HEK293T (cell line): Measurements from ENCODE around the gene ARHGAP42.

Experiments used
- CTCF ChIA-PET: fragments of 350-600 bp; formaldehyde crosslinking; extraction: SDS; loops from one replicate; lab custom pipeline; 2021; ENCODE audit warnings: antibody characterized with exemption, inconsistent platforms; lab: Yijun Ruan, JAX
- POLR2A ChIA-PET: fragments of 350-600 bp; formaldehyde crosslinking; extraction: SDS; loops from one replicate; lab custom pipeline; 2020; ENCODE audit warnings: antibody characterized with exemption, inconsistent platforms; lab: Yijun Ruan, JAX
- DNase-seq: peaks from one replicate; pipeline ENCODE4 v3.0.0; 2012; ENCODE audit warnings: mixed read lengths; ENCODE audit errors: extremely low spot score
- ARNT ChIP-seq: fragments of 450-650 bp; IDR thresholded peaks from 2 replicates; pipeline ENCODE4 v1.6.1; 2017; ENCODE audit warnings: mild to moderate bottlenecking
- BHLHE40 ChIP-seq: fragments of 450-650 bp; IDR thresholded peaks from 2 replicates; pipeline ENCODE4 v1.6.1; 2016; ENCODE audit warnings: mild to moderate bottlenecking, moderate library complexity, borderline replicate concordance
- CTBP1 ChIP-seq: fragments of 450-650 bp; IDR thresholded peaks from 2 replicates; pipeline ENCODE4 v1.6.1; 2016; ENCODE audit warnings: borderline replicate concordance
- ELF4 ChIP-seq: fragments of 450-650 bp; IDR thresholded peaks from 2 replicates; pipeline ENCODE4 v1.6.1; 2017; ENCODE audit warnings: antibody characterized with exemption
- FOXA1 ChIP-seq: fragments of 450-650 bp; IDR thresholded peaks from 2 replicates; pipeline ENCODE4 v1.6.1; 2016; ENCODE audit warnings: mild to moderate bottlenecking
- FOXK2 ChIP-seq: fragments of 450-650 bp; IDR thresholded peaks from 2 replicates; pipeline ENCODE4 v1.6.1; 2016; ENCODE audit warnings: mild to moderate bottlenecking
- FOXM1 ChIP-seq: fragments of 450-650 bp; IDR thresholded peaks from 2 replicates; pipeline ENCODE4 v1.6.1; 2017; ENCODE audit warnings: mild to moderate bottlenecking, borderline replicate concordance
- HDGF ChIP-seq: fragments of 450-650 bp; IDR thresholded peaks from 2 replicates; pipeline ENCODE4 v1.6.1; 2017; ENCODE audit warnings: antibody characterized with exemption, borderline replicate concordance
- L3MBTL2 ChIP-seq: fragments of 450-650 bp; conservative IDR thresholded peaks from 2 replicates; pipeline ENCODE4 v1.6.1; 2016; ENCODE audit warnings: mild to moderate bottlenecking
- LEF1 ChIP-seq: fragments of 450-650 bp; IDR thresholded peaks from 2 replicates; pipeline ENCODE4 v1.6.1; 2017; ENCODE audit warnings: mild to moderate bottlenecking, borderline replicate concordance
- NFRKB ChIP-seq: fragments of 450-650 bp; IDR thresholded peaks from 2 replicates; pipeline ENCODE4 v1.6.1; 2016; ENCODE audit warnings: mild to moderate bottlenecking, moderate library complexity
- SP1 ChIP-seq: fragments of 450-650 bp; IDR thresholded peaks from 2 replicates; pipeline ENCODE4 v1.6.1; 2017
- SUZ12 ChIP-seq: fragments of 450-650 bp; IDR thresholded peaks from 2 replicates; pipeline ENCODE4 v1.6.1; 2016; ENCODE audit warnings: mild to moderate bottlenecking
- TARDBP ChIP-seq: fragments of 450-650 bp; IDR thresholded peaks from 2 replicates; pipeline ENCODE4 v1.6.1; 2016
- ZNF384 ChIP-seq: fragments of 450-650 bp; IDR thresholded peaks from 2 replicates; pipeline ENCODE4 v1.6.1; 2016
- TF ChIP-seq, protein P1 (sequence below): fragments of 450-650 bp; IDR thresholded peaks from 2 replicates; pipeline ENCODE4 v1.6.1; 2016

Gene ARHGAP42

DNA sequence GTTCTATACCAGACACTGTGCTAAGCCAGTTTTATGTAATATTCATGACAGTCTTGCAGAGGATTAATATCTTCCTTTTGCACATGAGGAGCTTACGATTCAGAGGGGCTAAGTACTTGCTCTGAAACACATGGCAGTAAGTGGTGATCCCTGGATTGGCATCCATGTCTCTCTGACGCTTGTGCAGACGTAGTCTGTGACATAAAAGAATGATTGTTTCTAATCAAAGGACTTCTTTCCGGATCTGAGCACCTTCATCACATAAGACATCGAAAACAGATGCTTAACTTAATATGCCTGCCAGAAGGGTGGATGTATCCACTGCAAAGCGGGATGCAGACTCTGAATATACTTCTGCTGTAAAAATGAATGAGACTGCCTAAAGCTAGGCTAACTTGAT lies 74.8 kb downstream of the ARHGAP42 start:
- DNase-seq, result no peak
- POLR2A ChIA-PET, result no interaction called here
- TF ChIP-seq TARDBP, result no peak
- TF ChIP-seq, protein P1, sequence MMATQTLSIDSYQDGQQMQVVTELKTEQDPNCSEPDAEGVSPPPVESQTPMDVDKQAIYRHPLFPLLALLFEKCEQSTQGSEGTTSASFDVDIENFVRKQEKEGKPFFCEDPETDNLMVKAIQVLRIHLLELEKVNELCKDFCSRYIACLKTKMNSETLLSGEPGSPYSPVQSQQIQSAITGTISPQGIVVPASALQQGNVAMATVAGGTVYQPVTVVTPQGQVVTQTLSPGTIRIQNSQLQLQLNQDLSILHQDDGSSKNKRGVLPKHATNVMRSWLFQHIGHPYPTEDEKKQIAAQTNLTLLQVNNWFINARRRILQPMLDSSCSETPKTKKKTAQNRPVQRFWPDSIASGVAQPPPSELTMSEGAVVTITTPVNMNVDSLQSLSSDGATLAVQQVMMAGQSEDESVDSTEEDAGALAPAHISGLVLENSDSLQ, result no peak
- no peak for TF ChIP-seq ZNF384
- no peak for TF ChIP-seq ARNT
- no peak for TF ChIP-seq FOXM1
- no peak for TF ChIP-seq FOXK2
- TF ChIP-seq LEF1, result no peak
- CTCF ChIA-PET, result interaction anchor here (0.8 kb wide), 1 partner anchor 16 kb away, joined by 3 read pairs; no protein-coding TSS in a partner anchor

GRCh38 chr11:100766764-100767163 lies 79.7 kb downstream of the ARHGAP42 start:
- ChIA-PET POLR2A (no interaction called here), CTCF (no interaction called here)
- DNase-seq, result no peak
- no peak for TF ChIP-seq FOXA1
- no peak for TF ChIP-seq FOXK2
- TF ChIP-seq CTBP1, result no peak
- TF ChIP-seq HDGF, result no peak
- TF ChIP-seq ELF4, result no peak

GRCh38 chr11:100769165-100769564 lies 82.1 kb downstream of the ARHGAP42 start:
- ChIA-PET CTCF (no interaction called here), POLR2A (no interaction called here)
- no peak for TF ChIP-seq ELF4
- TF ChIP-seq CTBP1, result no peak
- no peak for TF ChIP-seq FOXK2
- TF ChIP-seq FOXA1, result no peak
- TF ChIP-seq LEF1, result no peak
- no peak for TF ChIP-seq HDGF
- TF ChIP-seq NFRKB, result no peak
- TF ChIP-seq SP1, result no peak
- TF ChIP-seq BHLHE40, result no peak
- TF ChIP-seq ARNT, result no peak
- no peak for TF ChIP-seq L3MBTL2
- no peak for TF ChIP-seq ZNF384
- TF ChIP-seq, protein P1, result no peak
- no peak for TF ChIP-seq TARDBP
- no peak for DNase-seq

DNA sequence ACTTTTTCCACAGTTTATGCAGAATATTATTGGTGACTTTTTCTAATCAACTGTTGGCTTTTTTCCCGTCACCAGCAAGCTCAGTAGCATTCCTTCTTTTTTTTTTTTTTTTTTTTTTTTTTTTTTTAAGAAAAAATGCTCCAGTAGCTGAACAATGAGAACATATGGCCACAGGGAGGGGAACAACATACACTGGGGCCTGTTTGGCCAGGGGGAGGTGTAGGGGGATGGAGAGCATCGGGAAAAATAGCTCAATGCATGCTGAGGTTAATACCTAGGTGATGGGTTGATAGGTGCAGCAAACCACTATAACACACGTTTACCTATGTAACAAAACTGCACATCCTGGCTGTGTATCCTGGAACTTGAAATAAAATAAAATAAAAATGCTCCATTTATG lies 82.5 kb downstream of the ARHGAP42 start:
- ChIA-PET CTCF (no interaction called here), POLR2A (no interaction called here)
- DNase-seq, result no peak
- no peak for TF ChIP-seq TARDBP
- TF ChIP-seq SUZ12, result no peak
- no peak for TF ChIP-seq HDGF
- TF ChIP-seq SP1, result no peak

GRCh38 chr11:100774132-100774531 lies 87.0 kb downstream of the ARHGAP42 start:
- ChIA-PET CTCF (no interaction called here), POLR2A (no interaction called here)
- no peak for TF ChIP-seq SUZ12
- no peak for TF ChIP-seq TARDBP
- TF ChIP-seq CTBP1, result no peak
- TF ChIP-seq L3MBTL2, result no peak
- TF ChIP-seq FOXA1, result no peak
- TF ChIP-seq ELF4, result no peak
- no peak for TF ChIP-seq FOXM1
- TF ChIP-seq, protein P1, result no peak
- TF ChIP-seq NFRKB, result no peak
- TF ChIP-seq ZNF384, result no peak
- no peak for TF ChIP-seq BHLHE40
- no peak for TF ChIP-seq SP1
- no peak for TF ChIP-seq ARNT
- no peak for TF ChIP-seq FOXK2
- TF ChIP-seq HDGF, result no peak
- TF ChIP-seq LEF1, result no peak

GRCh38 chr11:100774859-100775258 lies 87.8 kb downstream of the ARHGAP42 start:
- POLR2A ChIA-PET, result no interaction called here
- TF ChIP-seq CTBP1 (no peak), ELF4 (no peak), SP1 (no peak), FOXM1 (no peak), ZNF384 (no peak), BHLHE40 (no peak), HDGF (no peak), SUZ12 (no peak), ARNT (no peak), TARDBP (no peak), NFRKB (no peak), FOXK2 (no peak), L3MBTL2 (no peak), FOXA1 (no peak), LEF1 (no peak)
- CTCF ChIA-PET, result no interaction called here
- no peak for DNase-seq

More at GRCh38 chr11:100774132-100774531, 87.0 kb downstream of the ARHGAP42 start:
- DNase-seq, result no peak

DNA sequence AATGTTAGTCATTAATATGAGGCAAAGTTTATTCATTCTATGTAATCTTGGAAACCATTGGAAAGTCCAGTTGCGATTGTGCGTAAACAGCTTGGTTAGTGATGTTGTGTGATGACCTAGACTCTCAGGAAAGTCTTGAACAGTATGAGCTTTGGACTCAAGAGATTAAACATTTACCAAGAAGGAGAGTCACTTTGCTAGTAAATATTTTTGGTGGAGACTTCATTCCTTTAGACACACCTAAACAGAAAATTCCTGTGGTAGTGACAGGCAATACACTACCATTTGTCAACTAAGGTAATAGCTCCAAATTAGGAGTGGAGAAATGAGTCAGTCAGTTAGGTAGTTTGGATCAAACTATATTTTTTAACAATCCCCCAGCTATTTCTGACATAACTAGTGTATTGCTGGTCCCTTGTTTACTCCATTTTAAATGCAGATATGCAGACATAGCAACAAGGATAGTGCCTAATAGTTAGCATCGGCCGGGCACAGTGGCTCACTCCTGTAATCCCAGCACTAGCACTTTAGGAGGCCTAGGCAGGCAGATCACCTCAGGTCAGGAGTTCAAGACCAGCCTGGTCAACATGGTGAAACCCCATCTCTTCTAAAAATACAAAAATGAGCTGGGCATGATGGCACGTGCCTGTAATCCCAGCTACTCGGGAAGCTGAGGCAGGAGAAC lies 89.3 kb downstream of the ARHGAP42 start:
- ChIA-PET CTCF (interaction anchor here (0.6 kb wide), 1 partner anchor 41 kb away, joined by 3 read pairs; no protein-coding TSS in a partner anchor), POLR2A (no interaction called here)
- no peak for DNase-seq
- no peak for TF ChIP-seq ZNF384
- no peak for TF ChIP-seq L3MBTL2
- TF ChIP-seq SUZ12, result no peak
- no peak for TF ChIP-seq TARDBP
- no peak for TF ChIP-seq NFRKB
- TF ChIP-seq LEF1, result no peak
- TF ChIP-seq FOXA1, result no peak
- TF ChIP-seq SP1, result no peak
- no peak for TF ChIP-seq HDGF
- TF ChIP-seq BHLHE40, result no peak
- no peak for TF ChIP-seq ARNT
- no peak for TF ChIP-seq FOXK2
- no peak for TF ChIP-seq ELF4
- TF ChIP-seq FOXM1, result no peak
- no peak for TF ChIP-seq CTBP1
- TF ChIP-seq, protein P1, result no peak
